ENCODE measurements around the gene TREX2.

TREX2 gene

GRCh38 chrX:153411988-153412574, 33.8 kb downstream of the TREX2 start:
- H3K27me3 ChIP-seq (ENCODE audit: insufficient read depth, low read length) = no peaks in the 10 kb centered on the region
- WGBS (ENCODE audit: extremely low coverage, insufficient coverage, insufficient read length) = no CpG with 5 or more reads among the region's 17 CpGs

GRCh38 chrX:153411255-153411987, 34.4 kb downstream of the TREX2 start, which contains the start of gene ZFP92:
ZFP92 (plus strand) TSS chrX:153411472; CDS start chrX:153418323, 6,851 bp downstream.
- Histone ChIP-seq H3K27me3 (ENCODE audit: insufficient read depth, low read length) (no peaks in the 10 kb centered on the region), H3K4me3 (ENCODE audit: low read depth, low read length) (peak within 1 kb of the TSS; percentile 65), H4K8ac (ENCODE audit: low read depth, low read length) (peak within 1 kb of the TSS; percentile 70), H3K23ac (ENCODE audit: low read length) (no peak within 1 kb of the TSS), H3K4ac (ENCODE audit: low read depth, low read length) (no peak within 1 kb of the TSS), H3K9ac (ENCODE audit: low read length) (no peak within 1 kb of the TSS), H2AK5ac (ENCODE audit: low read length) (no peak within 1 kb of the TSS), H2BK12ac (ENCODE audit: low read length) (no peak within 1 kb of the TSS), H3K4me1 (ENCODE audit: control insufficient read depth in 1 of 2, insufficient read depth in 2 of 2, low read length in 2 of 2) (peaks cover 13 to 17% of the 10 kb centered on the region in 2 experiments), H3K27ac (ENCODE audit: low read depth, low read length) (no peak within 1 kb of the TSS), H3K18ac (ENCODE audit: low read length) (no peak within 1 kb of the TSS), H2BK120ac (ENCODE audit: insufficient read depth, low read length, poor library complexity) (no peak within 1 kb of the TSS), H2BK5ac (ENCODE audit: low read depth, low read length, poor library complexity) (no peak within 1 kb of the TSS), H3K36me3 (ENCODE audit: control insufficient read depth in 1 of 2, insufficient read depth in 2 of 2, low read length in 2 of 2) (no peaks in the 10 kb centered on the region), H2AFZ (ENCODE audit: insufficient read depth, low read length, poor library complexity) (no peak within 1 kb of the TSS), H3K79me2 (ENCODE audit: control insufficient read depth, insufficient read depth, low read length, poor library complexity) (no peaks in the 10 kb centered on the region), H3K79me1 (ENCODE audit: low read length) (peaks cover 1% of the 10 kb centered on the region), H3K9me3 (ENCODE audit: insufficient read depth, low read depth, low read length) (no peaks in the 10 kb centered on the region), H3K14ac (ENCODE audit: low read length) (no peak within 1 kb of the TSS), H4K91ac (ENCODE audit: low read depth, low read length) (peak within 1 kb of the TSS; percentile 51), H3K4me2 (ENCODE audit: low read length) (peak within 1 kb of the TSS; percentile 65), H4K12ac (ENCODE audit: low read depth, low read length) (no peak within 1 kb of the TSS)
- no CpG with 5 or more reads among the region's 75 CpGs for WGBS (ENCODE audit: extremely low coverage, insufficient coverage, insufficient read length)
- no peak for DNase-seq

More at GRCh38 chrX:153411988-153412574, 33.8 kb downstream of the TREX2 start:
- Histone ChIP-seq H3K4me2 (ENCODE audit: low read length) (peak overlapping the region; percentile 65), H3K18ac (ENCODE audit: low read length) (no peak overlapping the region), H3K4me1 (ENCODE audit: control insufficient read depth in 1 of 2, insufficient read depth in 2 of 2, low read length in 2 of 2) (peaks cover 13 to 17% of the 10 kb centered on the region in 2 experiments), H3K23ac (ENCODE audit: low read length) (no peak overlapping the region), H3K79me2 (ENCODE audit: control insufficient read depth, insufficient read depth, low read length, poor library complexity) (no peaks in the 10 kb centered on the region), H3K27ac (ENCODE audit: low read depth, low read length) (no peak overlapping the region), H2BK5ac (ENCODE audit: low read depth, low read length, poor library complexity) (no peak overlapping the region), H3K36me3 (ENCODE audit: control insufficient read depth in 1 of 2, insufficient read depth in 2 of 2, low read length in 2 of 2) (no peaks in the 10 kb centered on the region), H3K4me3 (ENCODE audit: low read depth, low read length) (no peak overlapping the region), H2BK120ac (ENCODE audit: insufficient read depth, low read length, poor library complexity) (no peak overlapping the region), H4K91ac (ENCODE audit: low read depth, low read length) (no peak overlapping the region), H3K79me1 (ENCODE audit: low read length) (peaks cover 1% of the 10 kb centered on the region), H3K9me3 (ENCODE audit: insufficient read depth, low read depth, low read length) (no peaks in the 10 kb centered on the region), H2AK5ac (ENCODE audit: low read length) (no peak overlapping the region), H3K4ac (ENCODE audit: low read depth, low read length) (no peak overlapping the region), H4K12ac (ENCODE audit: low read depth, low read length) (no peak overlapping the region), H2AFZ (ENCODE audit: insufficient read depth, low read length, poor library complexity) (no peak overlapping the region), H4K8ac (ENCODE audit: low read depth, low read length) (no peak overlapping the region), H3K9ac (ENCODE audit: low read length) (no peak overlapping the region), H3K14ac (ENCODE audit: low read length) (no peak overlapping the region), H2BK12ac (ENCODE audit: low read length) (no peak overlapping the region)
- no peak for DNase-seq

GRCh38 chrX:153410888-153411254, 35.0 kb downstream of the TREX2 start:
- no peak overlapping the region for H4K12ac ChIP-seq (ENCODE audit: low read depth, low read length)
- H3K18ac ChIP-seq (ENCODE audit: low read length) = no peak overlapping the region
- no peaks in the 10 kb centered on the region for H3K36me3 ChIP-seq (ENCODE audit: control insufficient read depth in 1 of 2, insufficient read depth in 2 of 2, low read length in 2 of 2)
- peak overlapping the region; percentile 70 for H4K8ac ChIP-seq (ENCODE audit: low read depth, low read length)
- DNase-seq = no peak
- H3K27me3 ChIP-seq (ENCODE audit: insufficient read depth, low read length) = no peaks in the 10 kb centered on the region
- no peak overlapping the region for H3K23ac ChIP-seq (ENCODE audit: low read length)
- peaks cover 13 to 17% of the 10 kb centered on the region in 2 experiments for H3K4me1 ChIP-seq (ENCODE audit: control insufficient read depth in 1 of 2, insufficient read depth in 2 of 2, low read length in 2 of 2)
- no peak overlapping the region for H2BK120ac ChIP-seq (ENCODE audit: insufficient read depth, low read length, poor library complexity)
- peaks cover 1% of the 10 kb centered on the region for H3K79me1 ChIP-seq (ENCODE audit: low read length)
- H2AFZ ChIP-seq (ENCODE audit: insufficient read depth, low read length, poor library complexity) = no peak overlapping the region
- no peak overlapping the region for H3K14ac ChIP-seq (ENCODE audit: low read length)
- no CpG with 5 or more reads among the region's 12 CpGs for WGBS (ENCODE audit: extremely low coverage, insufficient coverage, insufficient read length)
- H3K4me2 ChIP-seq (ENCODE audit: low read length) = peak overlapping the region; percentile 65
- no peaks in the 10 kb centered on the region for H3K9me3 ChIP-seq (ENCODE audit: insufficient read depth, low read depth, low read length)
- H3K79me2 ChIP-seq (ENCODE audit: control insufficient read depth, insufficient read depth, low read length, poor library complexity) = no peaks in the 10 kb centered on the region
- H4K91ac ChIP-seq (ENCODE audit: low read depth, low read length) = peak overlapping the region; percentile 5
- H2AK5ac ChIP-seq (ENCODE audit: low read length) = no peak overlapping the region
- H3K27ac ChIP-seq (ENCODE audit: low read depth, low read length) = no peak overlapping the region
- no peak overlapping the region for H2BK5ac ChIP-seq (ENCODE audit: low read depth, low read length, poor library complexity)
- H2BK12ac ChIP-seq (ENCODE audit: low read length) = no peak overlapping the region
- H3K4me3 ChIP-seq (ENCODE audit: low read depth, low read length) = peak overlapping the region; percentile 65
- no peak overlapping the region for H3K4ac ChIP-seq (ENCODE audit: low read depth, low read length)
- no peak overlapping the region for H3K9ac ChIP-seq (ENCODE audit: low read length)

GRCh38 chrX:153410373-153410772, 35.5 kb downstream of the TREX2 start:
- H4K8ac ChIP-seq (ENCODE audit: low read depth, low read length) = no peak overlapping the region
- no peak overlapping the region for H2AFZ ChIP-seq (ENCODE audit: insufficient read depth, low read length, poor library complexity)
- no peak overlapping the region for H4K12ac ChIP-seq (ENCODE audit: low read depth, low read length)
- no peaks in the 10 kb centered on the region for H3K79me2 ChIP-seq (ENCODE audit: control insufficient read depth, insufficient read depth, low read length, poor library complexity)
- no peaks in the 10 kb centered on the region for H3K27me3 ChIP-seq (ENCODE audit: insufficient read depth, low read length)
- no CpG with 5 or more reads among the region's 15 CpGs for WGBS (ENCODE audit: extremely low coverage, insufficient coverage, insufficient read length)
- H3K14ac ChIP-seq (ENCODE audit: low read length) = no peak overlapping the region
- H2BK5ac ChIP-seq (ENCODE audit: low read depth, low read length, poor library complexity) = no peak overlapping the region
- no peak overlapping the region for H2BK12ac ChIP-seq (ENCODE audit: low read length)
- H3K4me3 ChIP-seq (ENCODE audit: low read depth, low read length) = no peak overlapping the region
- peaks cover 13 to 17% of the 10 kb centered on the region in 2 experiments for H3K4me1 ChIP-seq (ENCODE audit: control insufficient read depth in 1 of 2, insufficient read depth in 2 of 2, low read length in 2 of 2)
- H4K91ac ChIP-seq (ENCODE audit: low read depth, low read length) = no peak overlapping the region
- no peak overlapping the region for H3K18ac ChIP-seq (ENCODE audit: low read length)
- H2BK120ac ChIP-seq (ENCODE audit: insufficient read depth, low read length, poor library complexity) = no peak overlapping the region
- H3K9me3 ChIP-seq (ENCODE audit: insufficient read depth, low read depth, low read length) = no peaks in the 10 kb centered on the region
- H3K79me1 ChIP-seq (ENCODE audit: low read length) = peaks cover 1% of the 10 kb centered on the region
- H3K4me2 ChIP-seq (ENCODE audit: low read length) = no peak overlapping the region
- no peak overlapping the region for H3K9ac ChIP-seq (ENCODE audit: low read length)
- no peak overlapping the region for H3K4ac ChIP-seq (ENCODE audit: low read depth, low read length)
- no peak overlapping the region for H3K23ac ChIP-seq (ENCODE audit: low read length)
- H3K36me3 ChIP-seq (ENCODE audit: control insufficient read depth in 1 of 2, insufficient read depth in 2 of 2, low read length in 2 of 2) = no peaks in the 10 kb centered on the region
- no peak for DNase-seq
- no peak overlapping the region for H2AK5ac ChIP-seq (ENCODE audit: low read length)
- no peak overlapping the region for H3K27ac ChIP-seq (ENCODE audit: low read depth, low read length)

All from trophoblast cell (in vitro differentiated cells and primary cell).